BJ (cell line): Measurements from ENCODE around the gene STK32B. TPM values are rescaled to one million over a fixed set of nuclear protein-coding genes. Genes with fewer than 3 reads are reported as not detected.
"Not testable (repeated sequence)": the region's sequence is repeated elsewhere in the genome, so short reads cannot be mapped to it uniquely, and the experiment has no call there.

Source experiments
- CTCF ChIA-PET: fragments of 350-600 bp; formaldehyde crosslinking; extraction: SDS; loops from one replicate; lab custom pipeline; 2021; ENCODE audit warnings: antibody characterized with exemption, inconsistent platforms; lab: Yijun Ruan, JAX
- POLR2A ChIA-PET: fragments of 300-600 bp; sonication (Branson Sonifier 250); formaldehyde crosslinking; extraction: SDS; loops from one replicate; lab custom pipeline; 2021; ENCODE audit warnings: antibody characterized with exemption; lab: Charles Lee
- DNase-seq: peaks from one replicate; pipeline ENCODE4 v3.0.0-alpha.2; 2011; ENCODE audit warnings: low read depth
- H3K27me3 ChIP-seq: 2 replicates; pipeline ENCODE4 v1.6.0; 2011; ENCODE audit warnings: low read length; ENCODE audit not compliant: control insufficient read depth, insufficient read depth
- H3K36me3 ChIP-seq: 2 replicates; pipeline ENCODE4 v1.5.1; 2011; ENCODE audit warnings: low read length; ENCODE audit not compliant: control insufficient read depth, insufficient read depth
- H3K4me3 ChIP-seq: 2 replicates; pipeline ENCODE4 v1.5.1; 2011; ENCODE audit warnings: low read depth, mild to moderate bottlenecking, control low read depth, low read length
- polyA plus RNA-seq: library from polyadenylated mRNA; depleted of rRNA; stranded (reverse); fragments of >200 nt; gene quantifications from 2 replicates; pipeline ENCODE4 v1.2.3, GENCODE V29; 2011
- TF ChIP-seq, protein P1 (sequence below): IDR thresholded peaks from 2 replicates; pipeline ENCODE4 v1.5.1; 2011; ENCODE audit warnings: low read depth, mild to moderate bottlenecking, control low read depth, inconsistent platforms, low read length, moderate library complexity; ENCODE audit not compliant: insufficient read depth

STK32B gene
- polyA plus RNA-seq, 1 experiment = 11.2 TPM

DNA sequence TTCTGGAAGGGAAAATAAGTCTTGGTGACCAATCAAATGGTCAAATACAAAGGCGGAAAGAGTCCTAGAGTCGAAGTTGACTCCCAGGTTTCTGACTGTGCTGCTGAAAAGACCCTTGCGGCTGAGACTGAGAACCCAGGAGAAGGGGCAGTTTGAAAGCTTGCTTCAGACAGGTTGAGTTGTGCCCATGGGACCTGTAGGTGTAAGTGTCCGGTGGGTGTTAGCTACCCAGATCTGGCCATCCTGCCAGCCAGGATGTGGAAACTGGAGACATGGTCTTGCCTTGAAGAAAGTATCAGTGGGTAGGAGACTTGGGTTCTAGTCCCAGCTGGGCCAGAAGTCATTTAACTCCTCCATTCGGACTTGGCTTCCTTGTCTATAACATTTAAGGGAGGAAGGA is 381.9 kb downstream of the STK32B start:
- Histone ChIP-seq H3K4me3 (no peak overlapping the region), H3K27me3 (no peaks in the 10 kb centered on the region), H3K36me3 (no peaks in the 10 kb centered on the region)
- TF ChIP-seq, protein P1, sequence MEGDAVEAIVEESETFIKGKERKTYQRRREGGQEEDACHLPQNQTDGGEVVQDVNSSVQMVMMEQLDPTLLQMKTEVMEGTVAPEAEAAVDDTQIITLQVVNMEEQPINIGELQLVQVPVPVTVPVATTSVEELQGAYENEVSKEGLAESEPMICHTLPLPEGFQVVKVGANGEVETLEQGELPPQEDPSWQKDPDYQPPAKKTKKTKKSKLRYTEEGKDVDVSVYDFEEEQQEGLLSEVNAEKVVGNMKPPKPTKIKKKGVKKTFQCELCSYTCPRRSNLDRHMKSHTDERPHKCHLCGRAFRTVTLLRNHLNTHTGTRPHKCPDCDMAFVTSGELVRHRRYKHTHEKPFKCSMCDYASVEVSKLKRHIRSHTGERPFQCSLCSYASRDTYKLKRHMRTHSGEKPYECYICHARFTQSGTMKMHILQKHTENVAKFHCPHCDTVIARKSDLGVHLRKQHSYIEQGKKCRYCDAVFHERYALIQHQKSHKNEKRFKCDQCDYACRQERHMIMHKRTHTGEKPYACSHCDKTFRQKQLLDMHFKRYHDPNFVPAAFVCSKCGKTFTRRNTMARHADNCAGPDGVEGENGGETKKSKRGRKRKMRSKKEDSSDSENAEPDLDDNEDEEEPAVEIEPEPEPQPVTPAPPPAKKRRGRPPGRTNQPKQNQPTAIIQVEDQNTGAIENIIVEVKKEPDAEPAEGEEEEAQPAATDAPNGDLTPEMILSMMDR = no peak
- DNase-seq = no peak
- ChIA-PET POLR2A (no interaction called here), CTCF (no interaction called here)

DNA sequence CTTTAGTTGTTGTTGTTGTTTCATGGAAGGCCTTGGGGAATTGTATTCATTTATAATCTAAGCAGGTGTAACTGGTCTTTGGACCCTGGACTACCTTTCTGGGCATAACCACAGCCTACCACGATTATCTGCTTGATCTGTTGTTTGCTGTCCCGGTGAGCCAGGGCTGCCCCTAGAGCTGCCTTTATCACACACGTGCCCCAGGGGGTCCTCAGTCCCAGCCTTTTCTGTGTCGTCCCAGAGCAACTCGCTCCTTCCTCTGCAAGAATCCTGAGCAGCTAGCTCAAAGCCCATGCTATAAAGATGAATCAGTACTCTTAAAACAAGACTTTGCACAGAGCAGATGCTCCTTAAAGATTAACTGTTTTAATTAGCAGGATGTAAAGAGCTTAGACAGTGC is 383.9 kb downstream of the STK32B start:
- DNase-seq = no peak
- POLR2A ChIA-PET = no interaction called here
- H3K27me3 ChIP-seq = no peaks in the 10 kb centered on the region
- CTCF ChIA-PET = interaction anchor here (1.0 to 1.1 kb wide), 2 partner anchors 14 to 24 kb away, joined by 3 to 4 read pairs; no protein-coding TSS in a partner anchor
- TF ChIP-seq, protein P1 = no peak
- no peak overlapping the region for H3K4me3 ChIP-seq
- no peaks in the 10 kb centered on the region for H3K36me3 ChIP-seq

DNA sequence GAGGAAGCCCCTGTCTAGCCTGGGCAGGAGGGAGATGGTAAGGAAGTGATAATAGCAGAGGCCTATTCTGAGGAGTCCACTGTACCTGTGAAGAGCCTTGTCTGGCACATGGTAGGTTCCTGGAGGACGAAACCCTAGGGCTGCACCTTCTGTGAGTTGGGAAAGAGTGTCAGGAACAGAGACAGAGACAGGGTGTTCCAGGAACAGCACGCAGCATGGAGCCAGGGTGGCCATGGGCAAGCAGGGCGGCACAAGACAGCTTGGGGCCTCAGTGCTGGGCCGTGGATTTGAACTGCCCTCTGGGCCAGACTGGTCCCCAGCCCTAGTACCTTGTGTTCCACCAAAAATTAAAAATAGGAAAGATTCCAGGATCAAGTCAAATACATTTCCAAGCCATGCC is 384.5 kb downstream of the STK32B start:
- H3K27me3 ChIP-seq = no peaks in the 10 kb centered on the region
- DNase-seq = no peak
- no peaks in the 10 kb centered on the region for H3K36me3 ChIP-seq
- POLR2A ChIA-PET = no interaction called here
- CTCF ChIA-PET = interaction anchor here (1.0 kb wide), 1 partner anchor 14 kb away, joined by 4 read pairs; no protein-coding TSS in a partner anchor
- no peak overlapping the region for H3K4me3 ChIP-seq
- TF ChIP-seq, protein P1 = no peak

DNA sequence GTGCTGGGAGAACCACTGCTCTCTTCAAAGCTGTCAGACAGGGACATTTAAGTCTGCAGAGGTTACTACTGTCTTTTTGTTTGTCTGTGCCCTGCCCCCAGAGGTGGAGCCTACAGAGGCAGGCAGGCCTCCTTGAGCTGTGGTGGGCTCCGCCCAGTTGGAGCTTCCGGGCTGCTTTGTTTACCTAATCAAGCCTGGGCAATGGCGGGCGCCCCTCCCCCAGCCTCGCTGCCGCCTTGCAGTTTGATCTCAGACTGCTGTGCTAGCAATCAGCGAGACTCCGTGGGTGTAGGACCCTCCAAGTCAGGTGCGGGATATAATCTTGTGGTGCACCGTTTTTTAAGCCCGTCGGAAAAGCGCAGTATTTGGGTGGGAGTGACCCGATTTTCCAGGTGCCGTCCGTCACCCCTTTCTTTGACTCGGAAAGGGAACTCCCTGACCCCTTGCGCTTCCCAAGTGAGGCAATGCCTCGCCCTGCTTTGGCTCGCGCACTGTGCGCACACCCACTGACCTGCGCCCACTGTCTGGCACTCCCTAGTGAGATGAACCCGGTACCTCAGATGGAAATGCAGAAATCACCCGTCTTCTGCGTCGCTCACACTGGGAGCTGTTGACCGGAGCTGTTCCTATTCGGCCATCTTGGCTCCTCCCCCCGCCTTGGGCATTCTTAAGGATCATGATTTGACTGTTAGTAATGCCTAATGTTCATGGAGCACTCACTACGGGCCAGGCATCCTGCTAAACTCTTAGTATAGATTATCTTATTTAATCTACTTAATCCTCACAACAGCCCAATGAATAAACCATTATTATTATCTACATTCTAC is 392.9 kb downstream of the STK32B start:
- CTCF ChIA-PET = interaction anchor here (1.0 kb wide), 1 partner anchor 10 kb away, joined by 4 read pairs; no protein-coding TSS in a partner anchor
- H3K4me3 ChIP-seq, H3K27me3 ChIP-seq, DNase-seq, H3K36me3 ChIP-seq, POLR2A ChIA-PET: not testable (repeated sequence)

DNA sequence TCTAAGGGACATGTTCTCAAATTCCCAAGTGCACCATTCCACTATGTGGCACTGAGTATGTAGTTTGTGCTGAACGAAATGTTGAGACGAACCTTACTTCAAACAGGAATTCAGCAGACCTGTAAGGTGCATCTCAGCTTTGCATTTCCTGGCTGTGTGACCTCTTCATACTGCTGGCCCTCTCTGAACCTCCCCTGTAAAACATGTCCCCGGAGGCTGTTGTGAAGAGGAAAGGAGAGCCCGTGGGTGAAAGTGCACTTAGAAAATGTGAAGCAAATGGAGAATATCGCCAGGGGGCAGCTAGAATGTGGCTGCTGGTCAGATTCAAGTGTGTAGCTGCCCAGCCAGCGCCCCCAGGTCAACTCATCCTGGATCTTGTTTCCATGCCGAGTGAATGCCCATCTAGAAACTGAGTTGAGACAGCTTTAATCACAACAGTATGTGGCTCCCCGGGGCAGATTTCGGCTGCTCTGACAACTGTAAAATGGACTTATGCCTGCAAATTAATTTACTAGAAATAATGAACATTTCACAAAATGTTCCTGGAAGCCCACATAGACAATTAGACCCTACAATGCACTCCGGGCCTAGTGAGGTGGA is 393.7 kb downstream of the STK32B start:
- no peak overlapping the region for H3K4me3 ChIP-seq
- POLR2A ChIA-PET = no interaction called here
- no peaks in the 10 kb centered on the region for H3K27me3 ChIP-seq
- DNase-seq = no peak
- TF ChIP-seq, protein P1 = no peak
- H3K36me3 ChIP-seq = no peaks in the 10 kb centered on the region
- CTCF ChIA-PET = interaction anchor here (1.0 kb wide), 1 partner anchor 10 kb away, joined by 4 read pairs; no protein-coding TSS in a partner anchor
